Astrocyte of the spinal cord (primary cell): ENCODE data around the gene DCAF17.
"Not testable (repeated sequence)": the region's sequence is repeated elsewhere in the genome, so short reads cannot be mapped to it uniquely, and the experiment has no call there.

Source experiments
- DNase-seq: peaks from one replicate; pipeline ENCODE4 v3.0.0; 2011; ENCODE audit warnings: low read depth, low spot score
- H3K4me3 ChIP-seq: 2 replicates; pipeline ENCODE4 v1.5.1; 2011; ENCODE audit warnings: low read depth, mild to moderate bottlenecking, low read length, moderate library complexity
- in situ Hi-C: cut with HindIII; loops from 2 replicates; pipeline ENCODE4 v1.10.0; 2017; ENCODE audit warnings: low sequenced_read_pairs
- TF ChIP-seq, protein P1 (sequence below): IDR thresholded peaks from 2 replicates; pipeline ENCODE4 v1.5.1; 2012; ENCODE audit warnings: low read depth, mild to moderate bottlenecking, low read length, inconsistent platforms

Gene DCAF17

GRCh38 chr2:171416009-171416926, 17.8 kb upstream of the DCAF17 start:
- in situ Hi-C loops: no loop called here
- H3K4me3 ChIP-seq: no peak overlapping the region
- TF ChIP-seq, protein P1, sequence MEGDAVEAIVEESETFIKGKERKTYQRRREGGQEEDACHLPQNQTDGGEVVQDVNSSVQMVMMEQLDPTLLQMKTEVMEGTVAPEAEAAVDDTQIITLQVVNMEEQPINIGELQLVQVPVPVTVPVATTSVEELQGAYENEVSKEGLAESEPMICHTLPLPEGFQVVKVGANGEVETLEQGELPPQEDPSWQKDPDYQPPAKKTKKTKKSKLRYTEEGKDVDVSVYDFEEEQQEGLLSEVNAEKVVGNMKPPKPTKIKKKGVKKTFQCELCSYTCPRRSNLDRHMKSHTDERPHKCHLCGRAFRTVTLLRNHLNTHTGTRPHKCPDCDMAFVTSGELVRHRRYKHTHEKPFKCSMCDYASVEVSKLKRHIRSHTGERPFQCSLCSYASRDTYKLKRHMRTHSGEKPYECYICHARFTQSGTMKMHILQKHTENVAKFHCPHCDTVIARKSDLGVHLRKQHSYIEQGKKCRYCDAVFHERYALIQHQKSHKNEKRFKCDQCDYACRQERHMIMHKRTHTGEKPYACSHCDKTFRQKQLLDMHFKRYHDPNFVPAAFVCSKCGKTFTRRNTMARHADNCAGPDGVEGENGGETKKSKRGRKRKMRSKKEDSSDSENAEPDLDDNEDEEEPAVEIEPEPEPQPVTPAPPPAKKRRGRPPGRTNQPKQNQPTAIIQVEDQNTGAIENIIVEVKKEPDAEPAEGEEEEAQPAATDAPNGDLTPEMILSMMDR: peak; percentile 91
- DNase-seq: peak; percentile 93

DNA sequence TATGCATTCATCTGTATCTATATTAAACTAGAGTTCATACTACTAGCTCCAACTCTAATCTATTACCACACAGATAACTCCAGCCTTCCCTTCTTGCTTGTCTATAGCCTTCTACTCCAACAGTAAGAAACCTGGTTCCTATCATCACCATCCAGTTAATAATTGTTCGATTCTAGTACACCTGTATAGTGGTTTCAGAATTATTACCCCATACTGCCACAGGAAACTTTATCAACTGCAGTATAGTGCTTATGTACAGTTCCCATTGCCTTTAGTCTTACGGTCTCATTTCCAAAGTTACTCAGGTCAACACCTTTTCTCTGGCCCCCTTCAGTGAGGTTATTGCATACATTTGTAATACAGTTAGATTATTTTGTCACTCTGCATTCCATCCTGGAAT, 14.7 kb upstream of the DCAF17 start:
- in situ Hi-C loops: no loop called here
- H3K4me3 ChIP-seq: no peak overlapping the region
- DNase-seq: no peak
- TF ChIP-seq, protein P1: no peak

DNA sequence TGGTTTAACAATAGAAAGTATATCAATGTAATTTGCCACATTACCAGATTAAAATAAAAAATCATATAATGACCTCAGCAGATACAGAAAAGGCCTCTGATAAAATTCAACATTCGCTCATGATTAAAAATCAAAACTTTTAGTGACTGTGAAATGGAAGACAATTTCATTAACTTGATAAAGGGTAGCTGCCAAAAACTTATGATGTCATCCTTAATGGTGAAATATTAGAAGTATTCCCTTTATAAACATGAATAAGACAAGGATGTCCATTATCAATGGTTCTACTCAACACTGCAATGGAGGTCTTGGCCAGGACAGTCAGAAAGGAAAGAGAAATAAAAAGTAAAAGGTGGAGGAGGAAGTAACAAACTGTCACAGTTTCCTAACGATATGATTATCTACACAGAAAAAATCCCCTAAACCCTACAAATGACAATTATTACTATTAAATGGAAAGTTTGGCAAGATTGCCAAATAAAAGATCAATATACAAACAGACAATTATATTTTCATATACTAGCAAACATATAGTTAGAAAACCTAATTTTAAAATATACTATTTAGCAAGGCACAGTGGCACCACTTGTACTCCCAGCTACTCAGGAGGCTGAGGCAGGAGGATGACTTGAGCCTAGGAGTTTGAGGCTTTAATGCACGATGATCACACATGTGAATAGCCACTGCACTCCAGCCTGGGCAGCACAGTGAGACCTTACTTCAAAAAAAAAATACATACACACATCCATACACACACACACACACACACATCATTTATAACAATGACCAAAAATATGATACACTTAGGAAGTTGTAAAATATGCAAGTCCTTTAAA, 13.1 kb upstream of the DCAF17 start:
- H3K4me3 ChIP-seq: no peak overlapping the region
- in situ Hi-C loops: no loop called here
- DNase-seq: no peak
- TF ChIP-seq, protein P1: no peak

DNA sequence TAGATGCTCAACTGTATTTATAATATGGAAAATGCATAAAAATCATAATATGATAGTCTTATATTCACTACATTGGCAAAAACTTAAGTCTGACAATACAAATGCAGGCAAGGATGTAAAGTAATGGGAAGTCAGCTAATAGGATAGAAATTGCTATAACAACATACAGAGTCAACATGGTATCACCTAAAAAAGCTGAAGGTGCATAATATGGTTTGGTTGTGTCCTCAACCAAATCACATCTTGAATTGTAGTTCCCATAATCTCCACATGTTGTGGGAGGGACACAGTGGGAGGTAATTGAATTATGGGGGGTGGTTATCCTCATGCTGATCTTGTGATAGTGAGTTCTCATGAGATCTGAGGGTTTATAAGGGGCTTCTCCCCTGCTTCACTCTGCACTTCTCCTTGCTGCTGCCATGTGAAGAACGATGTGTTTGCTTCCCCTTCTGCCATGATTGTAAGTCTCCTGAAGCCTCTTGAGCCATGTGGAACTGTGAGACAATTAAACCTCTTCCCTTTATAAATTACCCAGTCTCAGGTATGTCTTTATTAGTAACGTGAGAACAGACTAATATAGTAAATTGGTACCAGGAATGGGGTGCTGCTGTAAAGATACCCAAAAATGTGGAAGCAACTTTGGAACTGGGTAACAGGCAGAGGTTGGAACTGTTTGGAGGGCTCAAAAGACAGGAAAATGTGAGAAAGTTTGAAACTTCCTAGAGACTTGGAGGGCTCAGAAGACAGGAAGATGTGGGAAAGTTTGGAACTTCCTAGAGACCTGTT, 11.1 kb upstream of the DCAF17 start:
- DNase-seq, in situ Hi-C loops, H3K4me3 ChIP-seq: not testable (repeated sequence)

GRCh38 chr2:171430516-171431410, 3.3 kb upstream of the DCAF17 start:
- TF ChIP-seq, protein P1: no peak

GRCh38 chr2:171431677-171432167, 2.3 kb upstream of the DCAF17 start:
- in situ Hi-C loops: no loop called here
- no peak overlapping the region for H3K4me3 ChIP-seq
- no peak for DNase-seq
- TF ChIP-seq, protein P1: no peak

More at GRCh38 chr2:171430516-171431410, 3.3 kb upstream of the DCAF17 start:
- H3K4me3 ChIP-seq: no peak overlapping the region
- DNase-seq: no peak
- in situ Hi-C loops: no loop called here
